B cell (primary cell): ENCODE measurements around the gene EIF3B. TPM values are rescaled to one million over a fixed set of nuclear protein-coding genes. Genes with fewer than 3 reads are reported as not detected.

Experiments used
- ATAC-seq: fragments of 200-7000 bp; cut with Tn5 transposase; one replicate; pipeline ENCODE4 v1.10.0; 2021; ENCODE audit warnings: low read depth, mild to moderate bottlenecking, moderate number of reproducible peaks, moderate library complexity
- CTCF ChIA-PET: fragments of 350-600 bp; sonication (Branson Sonifier 250); formaldehyde crosslinking; loops from one replicate; lab custom pipeline; 2021; ENCODE audit warnings: antibody characterized with exemption, inconsistent platforms; lab: Charles Lee
- POLR2A ChIA-PET: fragments of 350-600 bp; sonication (Branson Sonifier 250); formaldehyde crosslinking; loops from one replicate; lab custom pipeline; 2021; ENCODE audit warnings: antibody characterized with exemption; lab: Charles Lee
- DNase-seq: peaks from one replicate; pipeline ENCODE4 v3.0.0; 2013
- H2AFZ ChIP-seq: 2 replicates; pipeline ENCODE4 v1.6.1; 2012; ENCODE audit warnings: mild to moderate bottlenecking, low read depth, low read length; ENCODE audit not compliant: insufficient read depth, poor library complexity, severe bottlenecking
- H3K27ac ChIP-seq, 2 donors: 1 replicate in 1 of 2; 2 replicates in 1 of 2; pipeline ENCODE4 v1.5.1; 2012 to 2013; ENCODE audit warnings: low read length in 2 of 2, mild to moderate bottlenecking in 2 of 2, moderate library complexity in 1 of 2
- H3K27me3 ChIP-seq, 4 experiments: fragments of 200-600 bp in 1 of 4; sonication (generic) in 1 of 4; replicated peaks in 1 of 4; 1 replicate in 2 of 4; 2 replicates in 2 of 4; pipeline versions ENCODE4 v1.6.1 to v1.7.0; 2013 to 2016; ENCODE audit warnings: low read length in 3 of 4, mild to moderate bottlenecking in 2 of 4, mixed read lengths in 1 of 4, moderate library complexity in 1 of 4; ENCODE audit not compliant: insufficient read depth in 4 of 4, control insufficient read depth in 3 of 4; ENCODE audit errors: control extremely low read depth in 1 of 4
- H3K36me3 ChIP-seq, 2 experiments: replicated peaks in 1 of 2; 1 replicate in 1 of 2; 2 replicates in 1 of 2; pipeline versions ENCODE4 v1.6.1 to v1.7.1; 2013; ENCODE audit warnings: low read length in 1 of 2; ENCODE audit not compliant: insufficient read depth in 2 of 2, control insufficient read depth in 1 of 2; ENCODE audit errors: control extremely low read depth in 1 of 2, extremely low read depth in 1 of 2
- H3K4me1 ChIP-seq, 2 donors: fragments of 200-600 bp in 1 of 2; sonication (generic) in 1 of 2; 1 replicate in 1 of 2; 2 replicates in 1 of 2; pipeline versions ENCODE4 v1.5.1 to v1.6.1; 2013 to 2017; ENCODE audit warnings: low read length in 2 of 2; ENCODE audit not compliant: control insufficient read depth in 2 of 2, insufficient read depth in 2 of 2
- H3K4me2 ChIP-seq: replicated peaks from 2 replicates; pipeline ENCODE3; 2012; ENCODE audit warnings: mild to moderate bottlenecking, low read depth, low read length; ENCODE audit not compliant: poor library complexity, severe bottlenecking
- H3K4me3 ChIP-seq, 5 experiments: fragments of 200-600 bp in 1 of 5; sonication (generic) in 1 of 5; 1 replicate in 3 of 5; 2 replicates in 2 of 5; pipeline versions ENCODE4 v1.5.1 to v1.7.0; 2011 to 2016; ENCODE audit warnings: low read length in 4 of 5, mild to moderate bottlenecking in 4 of 5, low read depth in 2 of 5, control low read depth in 1 of 5, moderate library complexity in 1 of 5; ENCODE audit not compliant: insufficient read depth in 1 of 5; ENCODE audit errors: control extremely low read depth in 1 of 5, extremely low read depth in 1 of 5
- H3K79me2 ChIP-seq: fragments of 200-600 bp; sonication (generic); one replicate; pipeline ENCODE4 v1.6.0; 2016; ENCODE audit warnings: low read length; ENCODE audit not compliant: control insufficient read depth, insufficient read depth
- H3K9ac ChIP-seq: fragments of 200-600 bp; sonication (generic); 2 replicates; pipeline ENCODE4 v1.6.1; 2017; ENCODE audit warnings: mild to moderate bottlenecking, low read length, moderate library complexity
- H3K9me3 ChIP-seq, 3 donors: one replicate each; pipeline versions ENCODE4 v1.6.1 to v1.7.1; 2013; ENCODE audit warnings: low read length in 2 of 3; ENCODE audit not compliant: control insufficient read depth in 2 of 3, insufficient read depth in 1 of 3; ENCODE audit errors: control extremely low read depth in 1 of 3
- H4K20me1 ChIP-seq: 2 replicates; pipeline ENCODE4 v1.6.0; 2012; ENCODE audit warnings: mild to moderate bottlenecking, low read length; ENCODE audit not compliant: insufficient read depth, control insufficient read depth, poor library complexity, severe bottlenecking
- H3K27ac Mint-ChIP-seq: one replicate; pipeline ENCODE4 v1.8.0; 2021; ENCODE audit warnings: mixed read lengths
- H3K27me3 Mint-ChIP-seq: one replicate; pipeline ENCODE4 v1.8.0; 2021; ENCODE audit warnings: mixed read lengths
- H3K4me1 Mint-ChIP-seq: one replicate; pipeline ENCODE4 v1.8.0; 2021; ENCODE audit warnings: mixed read lengths
- H3K4me3 Mint-ChIP-seq: one replicate; pipeline ENCODE4 v1.8.0; 2021; ENCODE audit warnings: mixed read lengths
- H3K9me3 Mint-ChIP-seq: one replicate; pipeline ENCODE4 v1.8.0; 2022; ENCODE audit warnings: mixed read lengths; ENCODE audit not compliant: insufficient read depth
- EZH2 ChIP-seq: IDR thresholded peaks from 2 replicates; pipeline ENCODE4 v1.6.1; 2012; ENCODE audit warnings: borderline replicate concordance, low read depth, mild to moderate bottlenecking, moderate library complexity, low read length; ENCODE audit not compliant: insufficient read depth, poor library complexity, severe bottlenecking
- WGBS: methylation state at CpG from one replicate; pipeline ENCODE4 v1.1.5; 2013; ENCODE audit warnings: missing lambda C conversion rate; ENCODE audit not compliant: insufficient coverage; 5-methylcytosine and 5-hydroxymethylcytosine counted together
- intact Hi-C: fragments of 100-400 bp; cut with micrococcal nuclease; formaldehyde crosslinking; loops from one replicate; pipeline ENCODE4 v1.10.0; 2022
- polyA plus RNA-seq: library from polyadenylated mRNA; depleted of rRNA; stranded (reverse); fragments of >200 nt; gene quantifications from 2 replicates; pipeline ENCODE4 v1.2.3, GENCODE V29; 2012
- total RNA-seq, 2 donors: library from RNA; stranded (reverse); fragments of 120-200 nt in 1 of 2; gene quantifications; 1 replicate in 1 of 2; 2 replicates in 1 of 2; pipeline versions ENCODE4 v1.2.3 to v1.2.4, GENCODE V29; 2013 to 2022
- TF ChIP-seq, protein P1 (sequence below): fragments of 200-600 bp; IDR thresholded peaks from one replicate; pipeline ENCODE4 v1.8.0; 2022; ENCODE audit warnings: antibody characterized with exemption, mild to moderate bottlenecking

The EIF3B gene
- total and polyA plus RNA-seq, 2 donors (not counting 1 experiment from before 2014, with no cell fraction given): 69.3 to 152 TPM

DNA sequence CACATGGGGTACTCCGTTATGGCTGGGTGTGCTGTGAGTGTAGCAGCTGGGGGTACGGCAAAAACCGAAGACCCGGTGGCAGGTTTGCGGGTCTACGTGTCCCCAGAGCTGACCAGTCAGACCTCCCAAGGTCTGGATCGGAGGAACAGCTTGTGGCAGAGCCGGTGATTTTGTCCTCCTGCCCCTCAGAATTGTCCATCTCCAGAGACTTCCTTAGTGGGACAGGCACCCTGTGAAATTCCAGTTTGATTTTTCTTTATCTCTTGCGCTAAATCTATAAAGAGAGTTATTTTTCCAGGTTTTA is 1.0 kb downstream of the EIF3B start:
- no peaks in the 10 kb centered on the region for H3K27me3 ChIP-seq
- Mint-ChIP-seq H3K27me3 (no peaks in the 10 kb centered on the region), H3K27ac (peak overlapping the region; percentile 80), H3K4me3 (peak overlapping the region; percentile 84), H3K9me3 (no peaks in the 10 kb centered on the region), H3K4me1 (peaks cover 41% of the 10 kb centered on the region)
- peaks cover 69% of the 10 kb centered on the region for H3K79me2 ChIP-seq
- ATAC-seq (no peak), DNase-seq (no peak)
- peak overlapping the region; percentile 98 for H3K9ac ChIP-seq
- peak overlapping the region; percentile 98 for H3K4me2 ChIP-seq
- ChIA-PET POLR2A (interaction anchor here (0.9 kb wide), 1 partner anchor 44 kb away, joined by 6 read pairs; no protein-coding TSS in a partner anchor), CTCF (interaction anchor here (0.7 to 1.5 kb wide), 2 partner anchors 113 to 785 kb away, joined by 3 to 5 read pairs; no protein-coding TSS in a partner anchor)
- no peaks in the 10 kb centered on the region for H3K9me3 ChIP-seq
- 6% methylated on average over 8 of the region's 9 CpGs for WGBS
- intact Hi-C loops: loop anchor here (2.0 kb wide), 1 partner anchor 75 kb away; no protein-coding TSS in a partner anchor
- TF ChIP-seq EZH2: no peak
- TF ChIP-seq, protein P1, sequence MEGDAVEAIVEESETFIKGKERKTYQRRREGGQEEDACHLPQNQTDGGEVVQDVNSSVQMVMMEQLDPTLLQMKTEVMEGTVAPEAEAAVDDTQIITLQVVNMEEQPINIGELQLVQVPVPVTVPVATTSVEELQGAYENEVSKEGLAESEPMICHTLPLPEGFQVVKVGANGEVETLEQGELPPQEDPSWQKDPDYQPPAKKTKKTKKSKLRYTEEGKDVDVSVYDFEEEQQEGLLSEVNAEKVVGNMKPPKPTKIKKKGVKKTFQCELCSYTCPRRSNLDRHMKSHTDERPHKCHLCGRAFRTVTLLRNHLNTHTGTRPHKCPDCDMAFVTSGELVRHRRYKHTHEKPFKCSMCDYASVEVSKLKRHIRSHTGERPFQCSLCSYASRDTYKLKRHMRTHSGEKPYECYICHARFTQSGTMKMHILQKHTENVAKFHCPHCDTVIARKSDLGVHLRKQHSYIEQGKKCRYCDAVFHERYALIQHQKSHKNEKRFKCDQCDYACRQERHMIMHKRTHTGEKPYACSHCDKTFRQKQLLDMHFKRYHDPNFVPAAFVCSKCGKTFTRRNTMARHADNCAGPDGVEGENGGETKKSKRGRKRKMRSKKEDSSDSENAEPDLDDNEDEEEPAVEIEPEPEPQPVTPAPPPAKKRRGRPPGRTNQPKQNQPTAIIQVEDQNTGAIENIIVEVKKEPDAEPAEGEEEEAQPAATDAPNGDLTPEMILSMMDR: no peak
- H2AFZ ChIP-seq: peak overlapping the region; percentile 38
- H3K4me3 ChIP-seq: peak overlapping the region; percentile 55 to 94 (median 72)
- peaks cover 57% of the 10 kb centered on the region for H4K20me1 ChIP-seq
- H3K4me1 ChIP-seq: peaks cover 21 to 27% of the 10 kb centered on the region in 2 donors
- H3K27ac ChIP-seq: peak overlapping the region in 1 of 2 donors; percentile 81
- H3K36me3 ChIP-seq: peaks cover 1 to 27% of the 10 kb centered on the region in 2 experiments

DNA sequence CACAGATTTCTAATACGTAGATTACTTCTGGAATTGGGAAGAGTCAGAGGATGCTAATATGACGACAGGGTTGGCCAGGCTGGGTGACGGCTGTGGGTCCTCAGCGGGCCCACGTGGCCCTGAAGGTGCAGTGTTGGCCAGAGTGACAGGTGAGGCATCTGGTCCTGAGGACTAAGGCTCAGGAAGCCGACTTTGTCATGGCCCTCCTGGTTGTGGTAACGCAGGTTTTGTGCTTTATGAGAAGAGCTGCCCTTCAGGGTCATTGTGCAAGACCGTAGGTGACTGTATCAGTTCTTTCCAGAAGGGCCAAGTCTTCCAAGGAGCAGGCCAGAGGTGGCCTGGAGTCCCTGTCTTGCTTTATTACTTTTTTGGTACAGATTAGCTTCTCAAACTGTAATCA is 2.5 kb downstream of the EIF3B start:
- no peak overlapping the region for H3K27ac Mint-ChIP-seq
- H3K9me3 ChIP-seq: no peaks in the 10 kb centered on the region
- no peak for TF ChIP-seq EZH2
- TF ChIP-seq, protein P1: no peak
- H3K9ac ChIP-seq: no peak overlapping the region
- no peaks in the 10 kb centered on the region for H3K27me3 ChIP-seq
- no peak overlapping the region for H2AFZ ChIP-seq
- H3K27me3 Mint-ChIP-seq: no peaks in the 10 kb centered on the region
- peak overlapping the region; percentile 98 for H3K4me2 ChIP-seq
- peaks cover 43% of the 10 kb centered on the region for H3K4me1 Mint-ChIP-seq
- H3K79me2 ChIP-seq: peaks cover 76% of the 10 kb centered on the region
- peaks cover 21 to 27% of the 10 kb centered on the region in 2 donors for H3K4me1 ChIP-seq
- WGBS: 88% methylated on average over 8 of the region's 8 CpGs
- H3K4me3 Mint-ChIP-seq: peak overlapping the region; percentile 33
- no peak overlapping the region for H3K4me3 ChIP-seq
- DNase-seq (no peak), ATAC-seq (no peak)
- no peak overlapping the region for H3K27ac ChIP-seq
- POLR2A ChIA-PET: no interaction called here
- intact Hi-C loops: no loop called here
- peaks cover 65% of the 10 kb centered on the region for H4K20me1 ChIP-seq
- no peaks in the 10 kb centered on the region for H3K9me3 Mint-ChIP-seq
- peaks cover 1 to 33% of the 10 kb centered on the region in 2 experiments for H3K36me3 ChIP-seq
- CTCF ChIA-PET: interaction anchor here (1.0 kb wide), 1 partner anchor 9 kb away, joined by 3 read pairs; no protein-coding TSS in a partner anchor
